ENCODE measurements around the gene TTC38. TPM values are rescaled to one million over a fixed set of nuclear protein-coding genes. Genes with fewer than 3 reads are reported as not detected.

Gene TTC38
- polyA plus RNA-seq, 1 donor from 2014 or later, result 1.4 TPM

DNA sequence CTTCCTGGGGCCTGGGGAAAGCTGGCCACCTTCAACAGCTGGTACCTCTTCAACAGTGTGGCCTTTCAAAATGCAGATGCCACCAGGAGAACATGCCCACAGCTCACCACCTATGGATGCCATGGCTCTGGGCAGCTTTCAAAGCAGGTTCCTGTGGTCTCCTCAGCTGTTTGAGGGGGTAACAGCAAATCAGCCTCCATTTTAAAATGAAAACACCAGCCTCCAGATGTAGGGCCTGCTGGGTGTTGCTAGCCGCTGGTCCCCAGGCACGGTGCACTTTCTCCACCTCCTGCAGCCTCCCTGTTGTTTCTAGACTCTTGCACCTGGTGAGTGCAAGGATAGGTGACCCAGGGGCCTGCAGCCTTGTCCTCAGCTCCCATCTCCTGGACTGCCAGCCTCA lies 27.7 kb upstream of the TTC38 start:
- Histone ChIP-seq H3K9ac (ENCODE audit: low read length) (no peak overlapping the region), H3K27ac (ENCODE audit: low read length) (no peak overlapping the region), H3K79me2 (replicated peaks; ENCODE audit: insufficient read depth, low read length) (no peaks in the 10 kb centered on the region), H3K36me3 (ENCODE audit: insufficient read depth, low read length) (no peaks in the 10 kb centered on the region), H2AFZ (ENCODE audit: low read depth, low read length) (no peak overlapping the region), H3K27me3 (ENCODE audit: insufficient read depth, low read depth, low read length) (no peaks in the 10 kb centered on the region), H3F3A (ENCODE audit: insufficient read depth, low read length, poor library complexity, severe bottlenecking) (no peaks in the 10 kb centered on the region), H3K4me3 (ENCODE audit: low read length) (no peak overlapping the region), H3K4me2 (ENCODE audit: low read length) (no peak overlapping the region), H3K9me2 (ENCODE audit: insufficient read depth, low read length) (no peaks in the 10 kb centered on the region), H3K9me3 (ENCODE audit: low read length) (no peaks in the 10 kb centered on the region), H4K20me1 (ENCODE audit: insufficient read depth) (no peaks in the 10 kb centered on the region)
- TF ChIP-seq POLR2AphosphoS5 (IDR thresholded peaks at IDR 0.05) (no peak), EZH2 (IDR thresholded peaks at IDR 0.05; ENCODE audit: borderline replicate concordance, insufficient read depth, low read length, poor library complexity, severe bottlenecking) (no peak), MXI1 (conservative IDR thresholded peaks at IDR 0.05; ENCODE audit: poor library complexity, severe bottlenecking) (no peak), RAD21 (conservative IDR thresholded peaks at IDR 0.05) (no peak), EP300 (conservative IDR thresholded peaks at IDR 0.05; ENCODE audit: poor library complexity, severe bottlenecking) (no peak), SMC3 (conservative IDR thresholded peaks at IDR 0.05; ENCODE audit: poor library complexity) (no peak), REST (IDR thresholded peaks at IDR 0.05; ENCODE audit: borderline replicate concordance) (no peak), TAF1 (IDR thresholded peaks at IDR 0.05; ENCODE audit: low read depth) (no peak)
- TF ChIP-seq, protein P1, sequence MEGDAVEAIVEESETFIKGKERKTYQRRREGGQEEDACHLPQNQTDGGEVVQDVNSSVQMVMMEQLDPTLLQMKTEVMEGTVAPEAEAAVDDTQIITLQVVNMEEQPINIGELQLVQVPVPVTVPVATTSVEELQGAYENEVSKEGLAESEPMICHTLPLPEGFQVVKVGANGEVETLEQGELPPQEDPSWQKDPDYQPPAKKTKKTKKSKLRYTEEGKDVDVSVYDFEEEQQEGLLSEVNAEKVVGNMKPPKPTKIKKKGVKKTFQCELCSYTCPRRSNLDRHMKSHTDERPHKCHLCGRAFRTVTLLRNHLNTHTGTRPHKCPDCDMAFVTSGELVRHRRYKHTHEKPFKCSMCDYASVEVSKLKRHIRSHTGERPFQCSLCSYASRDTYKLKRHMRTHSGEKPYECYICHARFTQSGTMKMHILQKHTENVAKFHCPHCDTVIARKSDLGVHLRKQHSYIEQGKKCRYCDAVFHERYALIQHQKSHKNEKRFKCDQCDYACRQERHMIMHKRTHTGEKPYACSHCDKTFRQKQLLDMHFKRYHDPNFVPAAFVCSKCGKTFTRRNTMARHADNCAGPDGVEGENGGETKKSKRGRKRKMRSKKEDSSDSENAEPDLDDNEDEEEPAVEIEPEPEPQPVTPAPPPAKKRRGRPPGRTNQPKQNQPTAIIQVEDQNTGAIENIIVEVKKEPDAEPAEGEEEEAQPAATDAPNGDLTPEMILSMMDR (IDR thresholded peaks at IDR 0.05; ENCODE audit: poor library complexity, severe bottlenecking), result no peak

GRCh38 chr22:46240506-46240905 lies 27.3 kb upstream of the TTC38 start:
- no peaks in the 10 kb centered on the region for H3K9me2 ChIP-seq (ENCODE audit: insufficient read depth, low read length)

More at GRCh38 chr22:46240506-46240905, 27.3 kb upstream of the TTC38 start:
- Histone ChIP-seq H3K36me3 (ENCODE audit: insufficient read depth, low read length) (no peaks in the 10 kb centered on the region), H3K4me2 (ENCODE audit: low read length) (no peak overlapping the region), H3K27me3 (ENCODE audit: insufficient read depth, low read depth, low read length) (no peaks in the 10 kb centered on the region), H3K9me3 (ENCODE audit: low read length) (no peaks in the 10 kb centered on the region), H3F3A (ENCODE audit: insufficient read depth, low read length, poor library complexity, severe bottlenecking) (no peaks in the 10 kb centered on the region), H3K27ac (ENCODE audit: low read length) (no peak overlapping the region), H4K20me1 (ENCODE audit: insufficient read depth) (no peaks in the 10 kb centered on the region), H3K4me3 (ENCODE audit: low read length) (no peak overlapping the region), H3K9ac (ENCODE audit: low read length) (no peak overlapping the region), H3K79me2 (replicated peaks; ENCODE audit: insufficient read depth, low read length) (no peaks in the 10 kb centered on the region), H2AFZ (ENCODE audit: low read depth, low read length) (no peak overlapping the region)
- TF ChIP-seq REST (IDR thresholded peaks at IDR 0.05; ENCODE audit: borderline replicate concordance) (no peak), TAF1 (IDR thresholded peaks at IDR 0.05; ENCODE audit: low read depth) (no peak), MXI1 (conservative IDR thresholded peaks at IDR 0.05; ENCODE audit: poor library complexity, severe bottlenecking) (no peak), SMC3 (conservative IDR thresholded peaks at IDR 0.05; ENCODE audit: poor library complexity) (no peak), EZH2 (IDR thresholded peaks at IDR 0.05; ENCODE audit: borderline replicate concordance, insufficient read depth, low read length, poor library complexity, severe bottlenecking) (no peak), POLR2AphosphoS5 (IDR thresholded peaks at IDR 0.05) (no peak), EP300 (conservative IDR thresholded peaks at IDR 0.05; ENCODE audit: poor library complexity, severe bottlenecking) (no peak), RAD21 (conservative IDR thresholded peaks at IDR 0.05) (no peak)
- TF ChIP-seq, protein P1 (IDR thresholded peaks at IDR 0.05; ENCODE audit: poor library complexity, severe bottlenecking), result no peak

All from neural cell (in vitro differentiated cells).